ENCODE data around the gene TUB. TPM values are rescaled to one million over a fixed set of nuclear protein-coding genes. Genes with fewer than 3 reads are reported as not detected.
A peak's percentile ranks its signal among the peaks of the same experiment; 100 is the strongest.

The TUB gene
- total RNA-seq, 1 donor from 2014 or later: 14.9 TPM

DNA sequence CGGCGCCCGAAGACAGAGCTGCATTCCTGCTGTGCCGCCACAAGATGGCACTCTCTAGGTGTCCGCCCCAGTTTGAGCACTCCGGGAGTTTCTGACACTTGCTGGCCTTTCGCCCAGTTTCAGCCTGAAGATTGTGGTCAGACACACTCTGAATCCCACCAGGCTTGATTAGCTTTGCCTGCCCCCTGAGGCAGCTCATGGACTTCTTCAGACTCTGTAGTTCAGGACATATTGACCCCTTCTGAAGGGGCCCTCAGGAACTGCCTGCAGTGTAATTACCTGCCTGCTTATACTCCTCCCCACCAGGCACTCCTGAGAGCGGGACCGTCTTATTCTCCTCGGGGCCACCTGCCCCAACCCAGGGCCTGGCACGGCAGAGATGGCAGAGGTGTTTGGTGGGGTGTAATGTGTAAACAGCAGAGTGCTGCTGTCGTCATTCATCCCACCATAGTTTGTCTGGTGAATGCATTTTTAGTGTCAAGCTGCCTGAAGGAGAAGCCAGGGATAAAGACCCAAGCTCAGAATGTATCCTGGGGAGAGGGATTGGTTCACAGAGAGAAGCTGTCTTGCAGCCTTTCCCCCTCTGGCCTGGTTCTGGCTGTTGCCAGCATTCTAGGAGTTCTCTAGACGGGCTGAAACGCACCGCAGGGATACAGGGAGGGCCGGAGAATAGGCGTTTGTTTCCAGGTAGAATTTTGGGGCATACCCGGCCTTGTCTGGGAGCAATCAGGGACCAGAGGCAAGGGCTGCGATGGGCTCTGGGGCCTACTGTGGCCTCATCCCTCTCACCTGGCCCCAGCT lies 47.5 kb upstream of the TUB start:
- peaks cover 47% of the 10 kb centered on the region for H3K27me3 Mint-ChIP-seq
- H3K9me3 Mint-ChIP-seq (ENCODE audit: low read depth): no peaks in the 10 kb centered on the region
- peak; percentile 62 for DNase-seq (ENCODE audit: low spot score, unreplicated experiment)
- TF ChIP-seq, protein P1, sequence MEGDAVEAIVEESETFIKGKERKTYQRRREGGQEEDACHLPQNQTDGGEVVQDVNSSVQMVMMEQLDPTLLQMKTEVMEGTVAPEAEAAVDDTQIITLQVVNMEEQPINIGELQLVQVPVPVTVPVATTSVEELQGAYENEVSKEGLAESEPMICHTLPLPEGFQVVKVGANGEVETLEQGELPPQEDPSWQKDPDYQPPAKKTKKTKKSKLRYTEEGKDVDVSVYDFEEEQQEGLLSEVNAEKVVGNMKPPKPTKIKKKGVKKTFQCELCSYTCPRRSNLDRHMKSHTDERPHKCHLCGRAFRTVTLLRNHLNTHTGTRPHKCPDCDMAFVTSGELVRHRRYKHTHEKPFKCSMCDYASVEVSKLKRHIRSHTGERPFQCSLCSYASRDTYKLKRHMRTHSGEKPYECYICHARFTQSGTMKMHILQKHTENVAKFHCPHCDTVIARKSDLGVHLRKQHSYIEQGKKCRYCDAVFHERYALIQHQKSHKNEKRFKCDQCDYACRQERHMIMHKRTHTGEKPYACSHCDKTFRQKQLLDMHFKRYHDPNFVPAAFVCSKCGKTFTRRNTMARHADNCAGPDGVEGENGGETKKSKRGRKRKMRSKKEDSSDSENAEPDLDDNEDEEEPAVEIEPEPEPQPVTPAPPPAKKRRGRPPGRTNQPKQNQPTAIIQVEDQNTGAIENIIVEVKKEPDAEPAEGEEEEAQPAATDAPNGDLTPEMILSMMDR (IDR thresholded peaks at IDR 0.05; ENCODE audit: unreplicated experiment): peak; percentile 92
- no peaks in the 10 kb centered on the region for H3K36me3 Mint-ChIP-seq (ENCODE audit: insufficient read depth)
- H3K4me3 Mint-ChIP-seq (ENCODE audit: low read depth): no peak overlapping the region
- no peak overlapping the region for H3K27ac Mint-ChIP-seq
- H3K4me1 Mint-ChIP-seq (ENCODE audit: low read depth): peaks cover 5% of the 10 kb centered on the region

- H3K27ac Mint-ChIP-seq: no peak overlapping the region
- no peaks in the 10 kb centered on the region for H3K36me3 Mint-ChIP-seq (ENCODE audit: insufficient read depth)
- H3K4me3 Mint-ChIP-seq (ENCODE audit: low read depth): no peak overlapping the region
- DNase-seq (ENCODE audit: low spot score, unreplicated experiment): no peak
- peaks cover 46% of the 10 kb centered on the region for H3K27me3 Mint-ChIP-seq
- peaks cover 5% of the 10 kb centered on the region for H3K4me1 Mint-ChIP-seq (ENCODE audit: low read depth)
- H3K9me3 Mint-ChIP-seq (ENCODE audit: low read depth): no peaks in the 10 kb centered on the region
- TF ChIP-seq, protein P1 (IDR thresholded peaks at IDR 0.05; ENCODE audit: unreplicated experiment): no peak
Observed at GRCh38 chr11:8034106-8034585, 46.9 kb upstream of the TUB start.

DNA sequence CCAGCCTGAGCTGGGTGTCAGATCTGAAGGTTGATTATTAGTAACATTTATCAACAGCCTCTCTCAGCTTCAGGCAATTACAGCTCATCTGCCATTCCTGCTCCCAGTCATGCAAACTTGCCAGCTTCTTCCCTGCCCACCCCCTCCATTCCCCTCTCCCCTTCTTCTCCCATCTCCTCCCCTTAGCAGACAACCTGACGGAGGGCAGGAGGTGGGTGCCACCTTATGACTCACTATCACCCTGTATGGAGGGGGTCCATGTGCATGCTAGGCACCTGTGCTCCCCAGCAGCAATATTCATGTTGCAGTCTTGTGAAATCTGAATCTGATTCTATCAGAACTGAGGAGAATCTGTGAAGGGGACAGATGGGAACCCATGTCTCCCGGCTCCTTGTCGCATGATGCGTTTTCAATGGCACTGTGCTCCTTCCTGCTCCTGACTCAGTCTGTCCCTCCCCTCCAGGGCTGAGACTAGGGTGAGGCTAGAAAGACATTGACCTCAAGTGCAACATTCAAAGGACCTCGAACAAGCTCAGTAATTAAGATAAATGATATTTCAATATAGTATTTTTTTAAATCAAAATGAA lies 46.3 kb upstream of the TUB start:
- no peak for DNase-seq (ENCODE audit: low spot score, unreplicated experiment)
- peaks cover 5% of the 10 kb centered on the region for H3K4me1 Mint-ChIP-seq (ENCODE audit: low read depth)
- H3K36me3 Mint-ChIP-seq (ENCODE audit: insufficient read depth): no peaks in the 10 kb centered on the region
- peaks cover 47% of the 10 kb centered on the region for H3K27me3 Mint-ChIP-seq
- H3K4me3 Mint-ChIP-seq (ENCODE audit: low read depth): no peak overlapping the region
- TF ChIP-seq, protein P1 (IDR thresholded peaks at IDR 0.05; ENCODE audit: unreplicated experiment): no peak
- no peak overlapping the region for H3K27ac Mint-ChIP-seq
- H3K9me3 Mint-ChIP-seq (ENCODE audit: low read depth): no peaks in the 10 kb centered on the region

DNA sequence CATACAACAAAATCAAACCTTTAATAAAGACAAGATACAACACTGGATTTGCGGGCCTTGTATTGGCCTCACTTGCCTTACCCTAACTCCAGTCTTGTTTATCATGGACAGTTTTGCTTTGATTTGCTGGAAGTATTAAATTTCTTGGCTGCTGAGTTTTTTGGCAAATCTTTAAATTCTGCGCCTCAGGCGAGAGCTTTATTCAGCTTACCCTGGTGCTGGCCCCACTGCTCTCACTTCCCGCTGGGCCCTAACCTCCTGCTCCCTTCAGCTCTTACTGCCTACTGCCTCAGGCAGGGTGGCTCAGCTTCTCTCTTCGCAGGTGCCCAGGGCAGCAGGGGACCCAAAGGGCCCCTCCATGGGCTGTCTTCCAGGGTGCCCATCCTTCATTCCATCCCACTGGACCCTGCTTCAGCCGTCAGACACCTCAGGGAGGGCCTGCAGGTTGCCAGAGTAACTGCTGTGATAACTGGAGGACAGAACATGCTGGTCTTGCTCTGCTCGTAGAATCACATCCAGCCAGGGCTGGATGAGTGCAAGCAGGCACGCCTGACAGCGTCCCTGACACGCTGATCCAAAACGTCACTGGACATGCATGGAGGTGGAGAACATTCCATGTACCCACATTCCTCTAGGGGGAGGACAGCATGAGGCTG lies 45.7 kb upstream of the TUB start:
- H3K4me1 Mint-ChIP-seq (ENCODE audit: low read depth): peaks cover 5% of the 10 kb centered on the region
- TF ChIP-seq, protein P1 (IDR thresholded peaks at IDR 0.05; ENCODE audit: unreplicated experiment): no peak
- H3K9me3 Mint-ChIP-seq (ENCODE audit: low read depth): no peaks in the 10 kb centered on the region
- H3K27ac Mint-ChIP-seq: no peak overlapping the region
- no peaks in the 10 kb centered on the region for H3K36me3 Mint-ChIP-seq (ENCODE audit: insufficient read depth)
- no peak for DNase-seq (ENCODE audit: low spot score, unreplicated experiment)
- no peak overlapping the region for H3K4me3 Mint-ChIP-seq (ENCODE audit: low read depth)
- H3K27me3 Mint-ChIP-seq: peaks cover 41% of the 10 kb centered on the region

DNA sequence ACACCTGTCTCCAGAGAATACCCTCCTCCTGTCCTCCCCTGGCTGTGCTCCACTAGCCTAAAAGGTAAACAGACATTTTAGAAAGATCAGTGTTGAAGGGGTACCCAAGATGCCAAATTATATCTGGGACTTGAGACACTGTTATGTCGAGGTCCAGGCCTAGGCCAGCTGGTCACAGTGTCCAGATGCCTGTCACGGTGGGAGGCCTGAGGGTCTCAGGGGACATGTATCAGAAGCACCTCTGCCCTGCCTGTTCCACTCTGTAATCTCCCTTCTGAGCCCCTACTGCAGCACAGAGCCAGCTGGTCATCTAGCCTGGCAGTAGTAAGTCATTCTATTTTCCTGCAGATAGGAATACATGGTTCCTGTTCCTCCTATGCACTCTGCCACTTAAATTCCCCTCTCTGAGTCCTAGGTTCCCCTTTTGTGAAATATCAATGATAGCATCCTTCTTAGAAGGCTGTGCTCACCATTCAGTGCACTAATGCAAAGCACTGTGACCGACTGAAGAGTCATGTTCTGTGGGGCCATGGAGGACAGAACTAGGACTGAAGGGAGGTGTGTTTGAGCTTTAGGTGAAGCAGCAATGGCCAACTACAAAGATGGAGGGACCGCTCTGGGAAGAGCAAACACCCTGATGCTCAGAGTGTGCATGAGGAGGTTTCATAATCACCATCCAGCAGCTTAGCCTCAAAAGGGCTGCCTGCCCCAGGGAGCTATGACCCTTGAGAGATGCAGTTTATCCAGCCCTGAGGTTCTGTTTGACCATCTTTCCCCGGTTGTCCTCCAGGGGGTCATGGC lies 44.8 kb upstream of the TUB start:
- TF ChIP-seq, protein P1 (IDR thresholded peaks at IDR 0.05; ENCODE audit: unreplicated experiment): no peak
- Mint-ChIP-seq H3K27me3 (peaks cover 33% of the 10 kb centered on the region), H3K27ac (no peak overlapping the region)

More for the DNA sequence above, 44.8 kb upstream of the TUB start:
- no peak overlapping the region for H3K4me3 Mint-ChIP-seq (ENCODE audit: low read depth)
- no peaks in the 10 kb centered on the region for H3K36me3 Mint-ChIP-seq (ENCODE audit: insufficient read depth)
- H3K9me3 Mint-ChIP-seq (ENCODE audit: low read depth): no peaks in the 10 kb centered on the region
- H3K4me1 Mint-ChIP-seq (ENCODE audit: low read depth): peaks cover 5% of the 10 kb centered on the region
- DNase-seq (ENCODE audit: low spot score, unreplicated experiment): no peak

All from progenitor cell of endocrine pancreas (in vitro differentiated cells).